ENCODE results near the gene ZNF655.

GRCh38 chr7:99539213-99539811 lies 19.1 kb upstream of the ZNF655 start:
- no peak for TF ChIP-seq EZH2phosphoT487 (IDR thresholded peaks at IDR 0.05; ENCODE audit: borderline replicate concordance, low read length)
- TF ChIP-seq CTCF (IDR thresholded peaks at IDR 0.05; ENCODE audit: low read depth, low read length, poor library complexity, severe bottlenecking) = no peak

All from DOHH2 (cell line).